B cell (primary cell): ENCODE data around the gene TCAP.

Experiments
- CTCF ChIP-seq: fragments of 200-600 bp; IDR thresholded peaks from one replicate; pipeline ENCODE4 v1.8.0; 2022; ENCODE audit warnings: antibody characterized with exemption, mild to moderate bottlenecking
- EZH2 ChIP-seq: IDR thresholded peaks from 2 replicates; pipeline ENCODE4 v1.6.1; 2012; ENCODE audit warnings: borderline replicate concordance, low read depth, mild to moderate bottlenecking, moderate library complexity, low read length; ENCODE audit not compliant: insufficient read depth, poor library complexity, severe bottlenecking

GRCh38 chr17:39696731-39697130 is 31.6 kb downstream of the TCAP start:
- TF ChIP-seq CTCF (no peak), EZH2 (no peak)
